Right lobe of liver (tissue), 4 donors: ENCODE results near the gene PLXND1.

ENCODE experiments used
- POLR2A ChIP-seq: fragments of 450-650 bp; IDR thresholded peaks from one replicate; pipeline ENCODE4 v1.6.1; 2017; ENCODE audit warnings: antibody characterized with exemption, mild to moderate bottlenecking
- TF ChIP-seq, protein P1 (sequence below), 4 donors: fragments of 200-600 bp in 3 of 4; fragments of 450-650 bp in 1 of 4; IDR thresholded peaks; one replicate each; pipeline versions ENCODE4 v1.5.1 to v1.8.0; 2016 to 2022; ENCODE audit warnings: antibody characterized with exemption in 4 of 4, mild to moderate bottlenecking in 2 of 4
- donor health status: DM: no; HTN: no; CAD: no.
- donor health status: DM: no; HTN: no; CAD: no.
- donor health status: DM: no; HTN: yes; CAD: no.

DNA sequence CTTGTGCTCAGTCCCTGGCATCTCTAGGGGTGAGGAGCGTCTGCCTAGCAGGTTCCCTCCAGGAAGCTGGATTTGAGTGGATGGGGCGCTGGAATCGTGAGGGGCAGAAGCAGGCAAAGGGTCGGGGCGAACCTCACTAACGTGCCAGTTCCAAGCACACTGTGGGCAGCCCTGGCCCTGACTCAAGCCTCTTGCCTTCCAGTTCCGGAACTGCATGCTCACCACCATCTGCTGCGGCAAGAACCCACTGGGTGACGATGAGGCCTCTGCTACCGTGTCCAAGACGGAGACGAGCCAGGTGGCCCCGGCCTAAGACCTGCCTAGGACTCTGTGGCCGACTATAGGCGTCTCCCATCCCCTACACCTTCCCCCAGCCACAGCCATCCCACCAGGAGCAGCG, 73.1 kb downstream of the PLXND1 start:
- TF ChIP-seq, protein P1, sequence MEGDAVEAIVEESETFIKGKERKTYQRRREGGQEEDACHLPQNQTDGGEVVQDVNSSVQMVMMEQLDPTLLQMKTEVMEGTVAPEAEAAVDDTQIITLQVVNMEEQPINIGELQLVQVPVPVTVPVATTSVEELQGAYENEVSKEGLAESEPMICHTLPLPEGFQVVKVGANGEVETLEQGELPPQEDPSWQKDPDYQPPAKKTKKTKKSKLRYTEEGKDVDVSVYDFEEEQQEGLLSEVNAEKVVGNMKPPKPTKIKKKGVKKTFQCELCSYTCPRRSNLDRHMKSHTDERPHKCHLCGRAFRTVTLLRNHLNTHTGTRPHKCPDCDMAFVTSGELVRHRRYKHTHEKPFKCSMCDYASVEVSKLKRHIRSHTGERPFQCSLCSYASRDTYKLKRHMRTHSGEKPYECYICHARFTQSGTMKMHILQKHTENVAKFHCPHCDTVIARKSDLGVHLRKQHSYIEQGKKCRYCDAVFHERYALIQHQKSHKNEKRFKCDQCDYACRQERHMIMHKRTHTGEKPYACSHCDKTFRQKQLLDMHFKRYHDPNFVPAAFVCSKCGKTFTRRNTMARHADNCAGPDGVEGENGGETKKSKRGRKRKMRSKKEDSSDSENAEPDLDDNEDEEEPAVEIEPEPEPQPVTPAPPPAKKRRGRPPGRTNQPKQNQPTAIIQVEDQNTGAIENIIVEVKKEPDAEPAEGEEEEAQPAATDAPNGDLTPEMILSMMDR (IDR thresholded peaks at IDR 0.05), result no peak
- TF ChIP-seq POLR2A, result no peak
